SW 1271 (cell line): Measurements from ENCODE around the gene IGLL1.
A peak's percentile ranks its signal among the peaks of the same experiment; 100 is the strongest.
"Not testable (repeated sequence)": the region's sequence is repeated elsewhere in the genome, so short reads cannot be mapped to it uniquely, and the experiment has no call there.

Source experiments
- DNase-seq, 2 experiments: peaks; one replicate each; lab custom pipeline; 2025; lab: John Stamatoyannopoulos, UW

IGLL1 gene

DNA sequence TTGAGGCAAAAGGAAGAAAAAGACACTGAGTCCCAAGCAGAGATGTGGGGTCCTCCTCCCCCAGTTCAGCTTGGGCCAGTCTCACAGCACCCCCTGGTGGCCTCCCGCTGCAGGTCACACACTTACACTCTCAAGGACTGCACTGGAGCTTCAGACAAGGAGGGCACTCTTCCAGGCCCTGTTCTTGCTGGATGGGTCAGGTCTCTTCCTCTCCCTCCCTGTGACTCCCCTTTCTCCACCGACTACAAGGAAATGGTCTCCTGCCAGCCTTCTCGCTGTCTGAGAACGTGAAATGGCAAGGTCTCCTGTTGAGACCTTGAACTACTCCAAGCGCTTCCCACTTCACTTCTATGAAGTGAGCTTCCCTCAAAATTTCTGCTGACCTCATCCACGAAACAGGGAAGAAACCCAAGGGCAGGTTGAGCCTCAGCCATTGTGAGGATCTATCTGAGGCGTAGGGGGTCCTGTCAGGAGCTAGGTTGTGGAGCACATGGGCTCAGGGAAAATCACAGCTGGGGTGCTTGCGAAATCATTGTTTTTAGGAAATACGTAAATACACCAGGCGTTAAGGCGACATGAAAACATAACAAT, 11.2 kb upstream of the IGLL1 start:
- peak in 1 of 2 experiments; percentile 6 for DNase-seq

DNA sequence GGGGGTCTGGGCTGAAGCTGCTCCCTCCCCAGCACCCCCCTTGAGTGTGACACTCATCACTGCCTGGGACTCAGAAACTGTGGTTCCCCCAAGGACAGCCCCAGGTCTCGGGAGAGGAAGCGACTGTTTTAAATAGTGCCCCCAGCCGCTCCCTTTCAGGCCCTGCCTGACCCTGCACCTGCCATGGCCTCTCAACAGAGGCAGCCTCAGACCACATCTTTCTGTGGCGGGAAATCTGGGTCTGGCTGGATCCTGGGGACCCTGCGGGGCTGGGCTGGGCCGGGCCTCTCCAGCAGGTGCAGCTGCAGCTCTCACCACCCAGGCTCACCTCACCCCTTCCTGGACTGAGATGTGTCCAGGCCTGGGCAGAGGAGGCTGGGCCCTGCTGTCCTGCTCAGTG, 3.7 kb upstream of the IGLL1 start:
- no peak for DNase-seq

DNA sequence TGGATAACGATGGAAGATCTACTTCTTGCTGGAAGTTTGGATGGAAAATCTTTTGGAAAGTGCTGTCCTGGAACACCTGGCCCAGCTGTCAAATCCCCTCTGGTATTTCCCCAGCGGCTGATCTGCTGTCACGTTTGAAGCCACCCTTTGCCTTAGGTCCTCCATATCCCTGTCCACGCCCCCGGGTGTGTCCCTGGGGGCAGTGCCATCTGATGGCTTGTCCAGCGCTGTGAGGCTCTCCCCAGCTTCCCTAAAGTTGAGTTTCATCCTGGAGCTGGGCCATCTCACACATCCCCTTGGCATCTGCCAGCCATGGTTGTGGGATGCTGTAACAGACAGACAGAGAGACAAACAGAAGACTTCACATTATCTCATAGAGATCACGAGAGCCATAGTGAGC, 3.1 kb upstream of the IGLL1 start:
- no peak for DNase-seq

DNA sequence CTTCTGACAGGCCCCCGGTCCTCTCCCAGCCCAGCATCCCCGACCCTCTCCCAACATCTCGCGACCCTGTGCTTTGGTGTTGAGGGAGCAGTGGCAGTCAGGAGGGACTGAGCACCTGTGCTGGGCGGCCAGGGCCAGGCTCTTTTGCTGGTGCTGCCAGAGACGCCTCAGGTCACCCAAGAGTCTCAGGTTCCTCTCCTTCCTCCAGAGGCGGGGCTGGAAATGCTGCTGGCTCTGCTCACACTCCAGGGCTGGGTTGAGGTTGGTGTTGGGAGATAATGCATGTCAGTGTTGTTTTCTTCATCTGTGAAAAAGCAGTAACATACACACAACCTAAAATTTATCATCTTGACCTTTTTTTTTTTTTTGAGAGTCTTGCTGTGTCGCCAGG, 1.2 kb upstream of the IGLL1 start:
- no peak for DNase-seq

DNA sequence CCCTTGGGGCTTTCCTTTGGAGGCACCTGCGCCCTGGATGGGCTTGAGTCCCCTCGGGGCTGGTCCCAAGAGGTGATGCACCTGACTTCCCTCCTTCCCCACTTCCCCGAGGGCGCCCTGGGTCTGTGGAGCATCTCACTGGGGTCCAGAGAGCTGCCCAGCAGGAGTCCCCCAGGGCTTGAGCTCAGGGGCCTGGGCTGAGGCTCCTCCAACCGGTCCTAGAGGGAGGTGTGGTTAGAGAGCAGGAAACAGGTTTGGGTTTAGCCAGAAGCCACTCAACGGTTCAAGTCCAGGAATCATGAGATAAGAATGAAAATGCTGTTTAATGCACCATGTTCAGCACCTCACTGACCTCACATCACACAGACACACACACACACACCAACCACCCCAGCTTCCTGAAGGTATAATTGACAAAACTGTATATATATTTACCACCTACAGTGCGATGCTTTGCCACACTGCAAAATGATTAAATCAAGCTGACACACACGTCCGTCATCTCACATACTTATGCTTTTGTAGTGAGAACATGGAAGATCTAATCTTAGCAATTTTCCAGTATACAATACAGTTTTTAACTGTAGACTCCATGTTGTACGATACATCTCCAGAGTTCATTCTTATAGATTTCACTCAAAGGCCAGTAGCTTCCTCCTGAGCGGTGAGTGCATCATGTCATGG, 628 bp upstream of the IGLL1 start:
- DNase-seq: no peak

DNA sequence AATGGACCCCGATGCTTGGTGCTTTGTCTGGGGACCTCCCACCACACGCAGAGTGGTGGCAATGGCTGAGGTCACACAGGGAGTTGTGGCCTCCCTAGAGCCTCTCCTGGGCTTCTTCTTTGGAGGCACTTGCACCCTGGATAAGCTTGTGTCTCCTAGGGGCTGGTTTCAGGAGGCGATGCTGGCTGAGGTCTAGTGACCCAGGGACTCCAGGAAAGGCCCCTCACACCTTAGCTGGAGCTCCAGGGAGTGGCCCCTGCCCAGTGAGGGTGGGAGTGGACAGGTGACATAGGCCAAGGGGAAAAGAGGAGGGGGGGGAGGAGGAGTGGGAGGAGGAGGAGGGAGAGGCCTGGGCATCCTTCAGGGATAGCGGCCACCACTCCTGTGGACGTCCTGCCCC, 810 bp downstream of the IGLL1 start:
- no peak for DNase-seq

DNA sequence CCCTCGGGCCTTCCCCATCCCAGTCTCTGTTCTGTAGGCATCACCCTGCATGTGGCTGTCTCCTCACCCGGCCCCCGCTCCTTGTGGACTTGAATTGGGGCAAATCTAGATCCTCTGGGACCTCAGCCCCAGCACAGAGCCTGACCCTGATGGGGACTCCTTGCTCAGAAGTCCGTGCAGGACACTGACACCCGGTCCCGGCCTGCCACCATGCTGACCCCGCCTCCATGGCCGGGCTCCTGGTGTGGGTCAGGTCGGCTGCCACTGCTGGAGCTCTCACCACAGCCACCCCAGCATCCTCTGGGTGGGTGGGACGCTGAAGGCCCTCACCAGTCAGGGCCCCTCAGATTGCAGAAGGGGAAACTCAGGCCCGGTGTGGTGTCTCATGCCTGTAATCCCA, 1.8 kb downstream of the IGLL1 start:
- no peak for DNase-seq

DNA sequence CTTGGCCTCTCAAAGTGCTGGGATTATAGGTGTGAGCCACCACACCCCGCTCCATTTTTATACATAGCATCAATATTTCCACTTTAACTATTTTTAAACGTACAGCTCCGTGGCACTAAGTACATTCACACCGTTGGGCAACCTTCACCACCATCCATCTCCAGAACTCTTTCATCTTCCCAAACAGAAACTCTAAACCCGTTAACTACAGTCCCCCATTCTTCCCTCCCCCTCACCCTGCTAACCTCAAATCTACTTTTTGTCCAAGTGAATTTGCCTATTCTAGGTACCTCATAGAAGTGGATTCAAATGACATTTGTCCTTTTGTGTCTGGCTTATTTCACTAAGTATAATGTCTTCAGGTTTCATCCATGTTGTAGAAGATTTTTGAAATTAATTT, 3.4 kb downstream of the IGLL1 start:
- no peak for DNase-seq

DNA sequence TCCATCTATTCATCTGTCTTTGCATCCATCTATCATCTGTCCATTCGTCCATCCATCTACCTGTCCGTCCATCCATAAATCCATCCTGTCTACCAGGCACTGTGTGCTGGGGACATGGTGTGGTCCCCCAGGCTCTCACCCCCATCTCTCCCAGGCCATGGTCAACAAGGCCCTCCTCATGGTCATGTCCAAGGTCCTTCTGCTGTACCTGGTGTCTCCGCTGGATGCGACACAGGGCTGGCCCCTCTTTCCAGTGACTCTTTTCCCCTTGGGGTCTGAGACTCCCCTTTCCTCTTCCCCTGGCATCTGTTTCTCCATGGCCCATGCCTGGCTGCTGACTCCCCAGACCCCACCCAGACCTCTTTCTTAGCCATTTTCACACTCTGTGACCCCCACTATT, 4.5 kb downstream of the IGLL1 start:
- DNase-seq: no peak

DNA sequence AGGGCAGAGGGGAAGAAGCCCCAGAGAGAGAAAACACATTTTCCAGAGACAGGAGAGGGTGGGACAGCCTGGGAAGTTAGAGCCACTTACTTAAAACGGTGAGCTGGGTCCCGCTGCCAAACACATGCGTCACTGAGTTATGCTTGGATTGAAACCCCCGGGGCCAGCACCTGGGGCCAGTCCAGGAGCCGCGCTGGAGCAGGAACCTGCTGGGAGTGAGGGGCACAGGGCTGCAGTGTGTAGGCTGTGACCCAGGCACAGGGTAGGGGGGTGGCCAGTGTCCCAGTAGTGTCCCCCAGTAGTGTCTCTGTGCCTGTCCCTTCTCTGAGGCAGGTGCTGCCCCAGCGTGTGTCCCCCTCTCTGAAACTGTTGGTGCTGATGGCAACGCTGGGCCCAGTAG, 5.2 kb downstream of the IGLL1 start:
- no peak for DNase-seq

DNA sequence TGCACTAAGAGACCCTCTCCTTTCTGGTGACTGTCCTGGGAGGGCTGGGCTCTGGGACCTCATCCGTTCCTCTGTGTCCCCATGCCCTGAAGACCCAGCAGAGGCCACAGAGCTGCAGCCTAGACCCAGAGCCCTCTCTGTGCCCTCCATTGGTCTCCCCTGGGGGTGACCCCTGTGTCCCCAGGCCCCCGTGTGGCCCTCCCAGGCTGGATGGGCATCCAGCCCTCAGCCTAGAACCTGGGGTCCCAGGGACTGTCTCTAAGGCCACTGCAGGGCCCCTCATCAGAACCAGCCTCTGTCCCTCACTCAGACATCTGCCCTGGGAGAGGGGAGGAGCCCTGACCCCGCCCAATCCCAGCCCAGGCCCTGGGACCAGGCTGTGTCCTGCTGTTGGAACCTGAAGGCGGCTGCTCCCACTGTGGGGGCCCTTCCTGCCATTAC, 5.7 kb downstream of the IGLL1 start:
- DNase-seq: no peak

DNA sequence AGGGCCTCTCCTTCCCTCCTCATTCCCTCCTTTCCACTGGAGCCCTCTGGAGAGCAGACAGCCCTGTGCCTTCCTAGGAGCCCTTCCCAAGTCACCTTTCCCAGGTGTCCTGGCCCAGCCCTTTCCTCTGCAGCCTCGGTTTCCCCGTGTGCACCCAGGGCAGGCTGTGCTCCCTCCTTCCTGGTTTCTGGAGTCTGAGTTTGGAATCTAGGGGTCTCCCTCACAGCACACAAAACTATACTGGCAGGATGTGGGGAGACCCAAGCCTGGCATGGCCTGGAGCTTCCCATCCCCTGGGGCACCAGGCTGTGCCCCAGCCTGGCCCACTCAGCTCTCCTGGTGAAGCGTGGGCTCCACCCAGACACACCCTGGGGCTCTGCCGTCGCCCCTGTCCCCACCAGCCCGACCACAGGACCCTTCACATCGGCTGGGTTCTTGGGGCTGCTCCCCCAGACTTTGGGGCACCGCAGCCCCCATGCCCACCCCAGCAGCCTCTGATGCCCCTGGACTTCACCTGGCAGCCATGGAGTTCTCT, 6.3 kb downstream of the IGLL1 start:
- DNase-seq: not testable (repeated sequence)

DNA sequence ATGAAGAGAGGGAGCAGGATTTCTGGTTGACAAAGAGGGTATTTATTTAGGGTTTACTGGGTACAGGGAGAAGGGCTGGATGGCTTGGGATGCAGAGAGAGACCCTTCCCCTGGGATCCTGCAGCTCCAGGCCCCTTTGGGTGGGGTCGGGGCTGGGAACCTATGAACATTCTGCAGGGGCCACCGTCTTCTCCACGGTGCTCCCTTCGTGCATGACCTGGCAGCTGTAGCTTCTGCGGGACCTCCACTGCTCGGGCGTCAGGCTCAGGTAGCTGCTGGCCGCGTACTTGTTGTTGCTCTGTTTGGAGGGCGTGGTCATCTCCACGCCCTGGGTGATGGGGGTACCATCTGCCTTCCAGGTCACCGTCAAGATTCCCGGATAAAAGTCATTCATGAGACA, 7.0 kb downstream of the IGLL1 start:
- not testable (repeated sequence) for DNase-seq

DNA sequence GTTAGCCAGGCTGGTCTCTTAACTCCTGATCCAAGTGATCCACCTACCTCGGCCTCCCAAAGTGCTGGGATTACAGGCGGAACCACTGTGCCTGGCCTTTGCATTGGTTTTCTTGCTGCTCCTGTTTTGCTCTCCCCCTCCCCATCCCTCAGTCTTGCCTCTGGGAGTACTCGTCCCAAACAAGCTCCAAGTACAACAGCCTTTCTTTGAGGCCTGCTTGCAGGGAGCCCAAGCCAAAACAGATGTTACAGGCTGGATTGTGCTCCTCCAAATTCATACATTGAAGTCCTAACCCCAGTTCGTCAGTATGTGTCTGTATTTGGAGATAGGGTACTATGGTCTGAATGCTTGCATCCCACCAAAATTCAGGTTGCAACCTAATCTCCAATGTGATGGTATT, 8.6 kb downstream of the IGLL1 start:
- DNase-seq: no peak

DNA sequence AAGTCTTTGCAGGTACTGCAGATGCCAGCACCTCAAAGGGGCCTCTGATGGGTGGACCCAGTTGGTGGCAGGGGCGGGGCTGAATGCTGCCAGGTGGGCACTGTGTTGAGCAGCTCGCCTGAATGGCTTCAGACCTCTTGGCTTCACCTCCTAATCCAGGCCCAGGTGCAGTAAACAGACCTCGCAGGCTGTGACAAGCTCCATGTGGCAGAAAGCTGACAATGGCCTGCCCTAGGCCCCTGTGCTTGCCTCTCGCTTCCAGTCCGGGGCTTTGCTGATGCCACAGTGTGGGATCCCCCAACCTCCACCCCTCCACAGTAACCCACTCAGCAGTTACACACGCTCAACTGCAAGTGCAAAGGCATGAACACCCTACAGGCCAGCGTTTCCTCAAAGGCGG, 9.4 kb downstream of the IGLL1 start:
- no peak for DNase-seq

DNA sequence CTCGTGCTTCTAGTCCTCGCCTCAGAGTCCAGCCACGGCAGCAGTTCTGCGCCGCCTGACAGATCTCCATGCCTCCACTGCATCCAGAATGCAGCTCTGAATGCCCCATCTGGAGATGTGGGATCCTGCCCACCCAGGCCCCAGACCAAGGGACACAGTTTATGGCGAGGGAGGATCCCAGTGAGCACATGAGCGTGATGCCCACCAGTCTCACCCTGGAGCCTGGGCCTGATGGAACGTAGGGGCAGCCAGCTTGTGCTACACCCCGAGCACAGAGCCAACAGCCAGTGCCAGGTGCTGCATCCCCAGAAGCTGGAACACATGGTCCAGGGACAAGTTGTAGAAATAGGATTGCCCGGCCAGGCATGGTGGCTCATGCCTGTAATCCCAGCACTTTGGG, 10.4 kb downstream of the IGLL1 start:
- DNase-seq: no peak

DNA sequence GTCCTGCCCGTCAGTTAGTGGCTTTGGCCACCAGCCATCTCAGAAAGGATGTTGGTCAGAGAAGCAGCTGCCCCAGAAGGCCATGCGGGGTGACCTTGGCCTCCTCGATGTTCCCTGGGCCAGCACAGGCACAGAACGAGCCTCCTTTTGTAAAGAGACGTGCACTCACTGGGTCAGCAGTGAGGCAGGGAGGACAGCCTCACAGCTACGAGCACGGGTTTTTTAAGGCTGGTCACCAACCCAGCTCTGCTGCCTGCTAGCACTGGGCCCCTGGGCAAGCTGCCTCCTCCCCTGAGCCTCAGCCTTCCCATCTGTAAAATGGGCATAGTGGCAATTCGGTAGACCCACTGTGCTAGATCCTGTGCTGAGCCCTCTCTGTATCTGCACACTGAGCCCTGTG, 10.8 kb downstream of the IGLL1 start:
- no peak for DNase-seq

DNA sequence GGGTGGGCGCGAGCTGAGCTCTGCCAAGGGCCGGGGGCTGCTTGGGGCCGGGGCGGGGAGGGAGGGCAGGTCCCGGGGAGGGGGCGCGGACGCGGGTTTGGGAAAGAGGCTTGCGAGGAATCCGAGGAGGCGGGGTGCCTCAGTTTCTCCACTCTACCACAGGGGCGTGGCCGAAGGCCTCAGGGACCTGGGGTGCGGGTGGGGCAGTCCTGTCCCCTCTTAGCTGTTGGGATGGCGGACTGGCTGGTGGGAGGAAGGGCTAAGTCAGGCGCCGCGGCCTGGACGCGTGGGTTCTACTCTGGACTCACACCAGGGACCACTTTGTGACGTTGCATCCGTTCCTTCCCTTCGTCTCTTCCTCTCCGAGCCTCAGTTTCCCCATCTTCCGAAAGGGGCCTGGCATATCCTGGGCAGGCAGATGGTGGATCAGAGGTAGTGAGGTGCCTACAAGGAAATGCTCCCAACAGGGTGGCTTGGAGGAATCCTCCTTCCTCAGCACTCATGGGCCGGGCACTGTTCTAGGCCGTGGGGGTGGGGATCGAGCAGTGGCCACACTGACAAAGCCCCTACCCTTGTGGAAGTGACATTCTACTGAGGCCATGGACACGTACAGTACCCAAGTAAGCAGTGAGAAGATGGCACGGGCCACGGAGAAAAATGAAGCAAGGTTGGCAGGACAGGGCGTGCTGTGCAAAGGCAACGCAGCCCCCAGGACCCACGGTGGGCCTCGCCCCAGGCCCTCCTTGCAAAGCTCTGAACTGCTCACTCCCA, 13.2 kb downstream of the IGLL1 start:
- no peak for DNase-seq

DNA sequence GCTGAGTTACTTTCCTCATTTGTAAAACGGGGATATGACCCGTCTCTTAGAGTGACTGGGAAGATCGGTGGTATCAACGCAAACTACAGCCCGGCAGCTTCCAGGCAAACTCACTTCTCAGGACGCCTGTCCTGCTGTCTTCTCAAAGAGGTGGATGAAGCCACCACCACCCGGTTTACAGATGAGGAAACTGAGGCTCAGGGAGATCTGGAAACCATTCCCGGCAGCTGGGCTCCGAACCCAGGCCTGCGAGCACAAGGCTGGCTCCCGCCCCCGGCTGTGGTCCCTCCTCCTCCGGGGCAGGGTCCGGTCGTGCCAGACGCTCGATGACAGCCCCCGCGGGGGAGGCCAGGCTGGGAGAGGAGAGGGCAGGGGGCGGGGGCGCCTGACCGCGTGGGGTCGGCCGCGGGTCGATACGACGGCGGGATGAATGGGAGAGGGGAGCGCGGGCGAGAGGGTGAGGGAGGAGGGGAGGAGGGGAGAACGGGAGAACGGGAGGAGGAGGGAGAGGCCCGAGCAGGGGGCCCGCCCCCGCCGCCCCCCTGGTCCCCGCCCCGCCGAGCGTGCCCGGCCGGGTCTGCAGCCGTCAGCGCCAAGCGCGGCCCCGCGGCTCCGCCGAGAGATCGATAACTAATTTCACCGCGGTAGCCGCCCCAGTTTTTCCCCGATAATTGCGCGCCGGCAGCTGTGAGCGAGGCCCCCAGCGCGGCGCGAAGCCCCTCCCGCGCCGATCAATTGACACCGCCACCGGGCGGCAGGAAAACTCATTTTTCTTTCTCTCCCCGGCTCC, 14.0 kb downstream of the IGLL1 start:
- DNase-seq: no peak

DNA sequence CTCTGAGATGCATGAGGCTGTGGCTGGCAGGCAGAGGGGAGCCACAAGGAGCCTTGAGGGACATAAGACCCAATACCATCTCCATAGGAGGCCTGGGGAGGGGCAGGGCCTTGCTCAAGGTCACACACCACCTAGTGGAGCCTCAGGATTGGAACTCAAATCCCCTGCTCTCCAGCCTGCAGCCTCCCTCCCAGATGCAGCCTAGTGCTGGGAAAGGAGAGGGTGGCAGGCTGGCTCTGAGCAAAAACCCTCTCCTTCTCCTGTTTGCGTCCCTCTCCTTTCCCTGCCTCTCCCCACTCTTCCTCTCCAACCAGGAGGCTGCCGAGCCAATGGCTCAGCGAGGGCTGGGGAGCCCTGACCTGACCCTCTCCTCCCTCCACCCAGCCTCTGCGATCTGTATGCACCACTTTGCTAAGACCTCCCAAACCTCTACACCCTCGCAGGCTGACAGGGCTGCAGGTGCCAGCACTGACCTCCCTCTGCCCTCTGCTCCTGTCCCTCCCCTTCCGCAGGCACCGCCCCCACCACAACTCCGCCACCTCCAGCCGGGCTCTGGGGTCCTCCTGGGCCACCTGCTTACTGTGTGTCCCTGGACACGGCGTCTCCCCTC, 14.7 kb downstream of the IGLL1 start:
- DNase-seq: no peak

DNA sequence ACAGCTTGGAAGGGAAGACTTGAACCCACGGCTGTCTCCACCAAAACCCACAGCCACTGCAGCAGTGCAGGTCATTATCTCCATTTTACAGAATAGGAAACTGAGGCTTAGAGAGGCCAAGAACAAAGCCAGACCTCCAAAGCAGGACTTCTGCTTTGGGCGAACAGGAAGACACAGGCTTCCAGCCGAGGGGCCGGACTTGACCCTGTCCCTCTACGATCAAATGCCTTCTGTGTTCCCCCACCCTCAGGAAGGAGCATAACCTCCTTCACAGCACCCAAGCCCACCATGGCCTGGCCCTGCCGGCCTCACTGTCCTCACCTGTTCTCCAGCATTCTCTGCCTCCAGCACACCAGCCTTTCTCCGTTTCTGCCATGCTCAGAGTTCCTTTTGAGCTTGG, 15.8 kb downstream of the IGLL1 start:
- DNase-seq: no peak

DNA sequence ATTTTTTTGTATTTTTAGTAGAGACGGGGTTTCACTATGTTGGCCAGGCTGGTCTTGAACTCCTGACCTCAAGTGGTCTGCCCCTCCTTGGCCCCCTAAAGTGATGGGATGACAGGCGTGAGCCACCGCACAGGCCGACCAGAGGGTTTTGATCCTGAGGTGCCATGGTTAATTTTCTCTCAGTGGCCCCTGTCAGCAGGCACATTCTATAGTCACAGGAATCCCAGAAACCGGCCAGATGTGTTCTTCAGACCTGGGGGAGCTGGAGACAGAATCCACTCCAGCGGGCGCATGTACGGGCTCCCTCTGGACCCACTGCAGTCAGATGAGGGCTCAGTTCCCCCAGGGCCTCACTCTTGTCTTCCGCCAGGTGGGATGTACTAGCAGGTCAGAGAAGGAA, 17.0 kb downstream of the IGLL1 start:
- DNase-seq: no peak
